ENCODE data around the gene LHX4. TPM values are rescaled to one million over a fixed set of nuclear protein-coding genes. Genes with fewer than 3 reads are reported as not detected.

LHX4 gene
- total RNA-seq, 1 donor from 2014 or later, result 0.12 TPM

DNA sequence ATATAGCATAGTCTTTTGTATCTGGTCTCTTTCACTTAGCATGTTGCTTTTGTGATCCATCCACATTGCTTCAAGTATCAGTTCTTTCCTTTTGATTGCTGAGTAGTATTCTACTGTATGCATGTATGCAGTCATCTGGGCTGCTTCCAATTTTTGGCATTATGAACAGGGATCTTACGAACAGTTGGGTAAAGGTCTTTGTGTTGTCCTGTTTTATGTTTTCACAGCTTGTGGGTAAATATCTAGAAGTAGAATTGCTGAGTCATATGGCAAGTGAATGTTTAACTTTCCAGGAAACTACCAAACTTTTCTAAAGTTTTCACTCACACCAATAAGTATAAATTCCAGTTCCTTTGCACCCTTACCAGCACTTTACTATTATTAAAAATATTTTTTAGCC is 60.9 kb downstream of the LHX4 start:
- Mint-ChIP-seq H3K36me3 (ENCODE audit: low read depth) (peaks cover 8% of the 10 kb centered on the region), H3K4me1 (ENCODE audit: low read depth) (no peaks in the 10 kb centered on the region), H3K27ac (ENCODE audit: unreplicated experiment) (peak overlapping the region; percentile 9), H3K9me3 (ENCODE audit: low read depth) (peaks cover 8% of the 10 kb centered on the region), H3K4me3 (ENCODE audit: unreplicated experiment) (no peak overlapping the region), H3K27me3 (ENCODE audit: low read depth) (no peaks in the 10 kb centered on the region)
- DNase-seq (ENCODE audit: low spot score), result no peak
- TF ChIP-seq, protein P1, sequence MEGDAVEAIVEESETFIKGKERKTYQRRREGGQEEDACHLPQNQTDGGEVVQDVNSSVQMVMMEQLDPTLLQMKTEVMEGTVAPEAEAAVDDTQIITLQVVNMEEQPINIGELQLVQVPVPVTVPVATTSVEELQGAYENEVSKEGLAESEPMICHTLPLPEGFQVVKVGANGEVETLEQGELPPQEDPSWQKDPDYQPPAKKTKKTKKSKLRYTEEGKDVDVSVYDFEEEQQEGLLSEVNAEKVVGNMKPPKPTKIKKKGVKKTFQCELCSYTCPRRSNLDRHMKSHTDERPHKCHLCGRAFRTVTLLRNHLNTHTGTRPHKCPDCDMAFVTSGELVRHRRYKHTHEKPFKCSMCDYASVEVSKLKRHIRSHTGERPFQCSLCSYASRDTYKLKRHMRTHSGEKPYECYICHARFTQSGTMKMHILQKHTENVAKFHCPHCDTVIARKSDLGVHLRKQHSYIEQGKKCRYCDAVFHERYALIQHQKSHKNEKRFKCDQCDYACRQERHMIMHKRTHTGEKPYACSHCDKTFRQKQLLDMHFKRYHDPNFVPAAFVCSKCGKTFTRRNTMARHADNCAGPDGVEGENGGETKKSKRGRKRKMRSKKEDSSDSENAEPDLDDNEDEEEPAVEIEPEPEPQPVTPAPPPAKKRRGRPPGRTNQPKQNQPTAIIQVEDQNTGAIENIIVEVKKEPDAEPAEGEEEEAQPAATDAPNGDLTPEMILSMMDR (IDR thresholded peaks at IDR 0.05), result no peak

DNA sequence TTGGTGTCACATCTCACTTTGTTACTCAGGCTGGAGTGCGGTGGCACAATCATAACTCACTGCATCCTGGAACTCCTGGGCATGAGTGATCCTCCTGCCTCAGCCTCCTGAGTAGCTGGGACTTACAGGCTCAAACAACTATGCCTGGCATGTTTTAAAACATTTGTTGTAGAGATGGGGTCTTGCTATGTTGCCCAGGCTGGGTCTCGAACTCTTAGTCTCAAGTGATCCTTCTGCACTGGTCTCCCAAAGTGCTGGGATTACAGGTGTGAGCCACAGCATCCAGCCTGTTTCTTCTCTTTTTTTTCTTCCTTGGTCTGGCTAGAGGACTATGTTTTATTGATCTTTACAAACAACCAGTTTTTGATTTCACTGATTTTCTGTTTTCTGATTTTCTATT is 64.6 kb downstream of the LHX4 start:
- no peak for DNase-seq (ENCODE audit: low spot score)
- TF ChIP-seq, protein P1 (IDR thresholded peaks at IDR 0.05), result no peak
- Mint-ChIP-seq H3K27ac (ENCODE audit: unreplicated experiment) (no peak overlapping the region), H3K9me3 (ENCODE audit: low read depth) (peaks cover 8% of the 10 kb centered on the region), H3K4me1 (ENCODE audit: low read depth) (peaks cover 4% of the 10 kb centered on the region), H3K36me3 (ENCODE audit: low read depth) (peaks cover 5% of the 10 kb centered on the region), H3K4me3 (ENCODE audit: unreplicated experiment) (no peak overlapping the region), H3K27me3 (ENCODE audit: low read depth) (no peaks in the 10 kb centered on the region)

DNA sequence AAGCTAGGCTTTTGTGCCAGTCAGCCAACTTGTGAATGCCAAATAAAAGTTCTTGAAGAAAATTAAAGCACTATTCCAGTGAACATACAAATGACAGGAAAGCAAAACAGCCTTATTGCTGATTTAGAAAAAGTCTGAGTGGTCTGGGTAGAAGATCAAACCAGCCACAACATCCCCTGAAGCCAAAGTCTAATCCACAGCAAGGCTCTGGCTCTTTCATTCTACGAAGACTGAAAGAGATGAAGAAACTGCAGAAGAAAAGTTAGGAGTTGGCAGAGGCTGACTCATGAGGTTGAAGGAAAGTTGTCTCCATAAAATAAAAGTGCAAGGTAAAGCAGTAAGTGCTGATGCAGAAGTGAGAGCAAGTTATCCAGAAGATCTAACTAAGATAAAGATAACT is 65.9 kb downstream of the LHX4 start:
- H3K27me3 Mint-ChIP-seq (ENCODE audit: low read depth), result no peaks in the 10 kb centered on the region
- DNase-seq (ENCODE audit: low spot score), result no peak
- TF ChIP-seq, protein P1 (IDR thresholded peaks at IDR 0.05), result no peak
- peaks cover 2% of the 10 kb centered on the region for H3K36me3 Mint-ChIP-seq (ENCODE audit: low read depth)
- peaks cover 5% of the 10 kb centered on the region for H3K9me3 Mint-ChIP-seq (ENCODE audit: low read depth)
- no peak overlapping the region for H3K4me3 Mint-ChIP-seq (ENCODE audit: unreplicated experiment)
- H3K4me1 Mint-ChIP-seq (ENCODE audit: low read depth), result peaks cover 4% of the 10 kb centered on the region
- no peak overlapping the region for H3K27ac Mint-ChIP-seq (ENCODE audit: unreplicated experiment)

DNA sequence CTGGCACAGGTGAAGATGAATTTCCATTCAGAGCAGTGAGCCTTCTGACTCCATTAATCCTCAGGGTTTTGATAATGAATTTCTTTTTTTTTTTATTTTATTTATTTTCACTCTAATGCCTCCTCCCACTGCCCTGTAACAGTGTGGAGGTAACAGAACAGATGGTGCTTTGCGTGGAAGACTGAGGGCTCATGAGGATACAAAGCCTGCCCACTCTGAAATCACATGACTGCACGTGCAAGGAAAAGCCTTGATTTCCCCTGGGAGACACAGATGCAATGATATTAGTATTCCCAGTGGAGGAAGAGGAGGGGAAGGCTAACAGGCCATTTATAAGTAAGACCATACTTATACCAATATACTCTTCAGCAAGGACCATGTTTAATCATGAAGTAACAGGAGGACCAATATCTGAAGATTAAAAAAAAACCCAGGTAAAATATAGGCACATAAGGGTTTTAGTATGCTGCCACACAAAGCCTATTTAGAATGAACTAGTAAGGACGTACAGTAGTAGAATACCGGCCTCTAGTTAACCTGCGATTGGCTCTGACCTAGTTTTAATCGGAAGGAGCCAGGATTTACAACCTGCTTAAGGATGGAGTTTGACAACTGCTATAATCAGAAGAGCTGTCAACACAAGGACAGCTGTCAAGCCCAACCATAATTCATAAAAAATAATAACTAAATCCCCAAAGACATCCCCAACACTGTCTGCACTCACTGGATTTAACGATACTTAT is 69.6 kb downstream of the LHX4 start:
- Mint-ChIP-seq H3K36me3 (ENCODE audit: low read depth) (no peaks in the 10 kb centered on the region), H3K27ac (ENCODE audit: unreplicated experiment) (no peak overlapping the region), H3K4me3 (ENCODE audit: unreplicated experiment) (no peak overlapping the region), H3K9me3 (ENCODE audit: low read depth) (no peaks in the 10 kb centered on the region), H3K4me1 (ENCODE audit: low read depth) (peaks cover 8% of the 10 kb centered on the region), H3K27me3 (ENCODE audit: low read depth) (no peaks in the 10 kb centered on the region)
- TF ChIP-seq, protein P1 (IDR thresholded peaks at IDR 0.05), result no peak
- DNase-seq (ENCODE audit: low spot score), result no peak

DNA sequence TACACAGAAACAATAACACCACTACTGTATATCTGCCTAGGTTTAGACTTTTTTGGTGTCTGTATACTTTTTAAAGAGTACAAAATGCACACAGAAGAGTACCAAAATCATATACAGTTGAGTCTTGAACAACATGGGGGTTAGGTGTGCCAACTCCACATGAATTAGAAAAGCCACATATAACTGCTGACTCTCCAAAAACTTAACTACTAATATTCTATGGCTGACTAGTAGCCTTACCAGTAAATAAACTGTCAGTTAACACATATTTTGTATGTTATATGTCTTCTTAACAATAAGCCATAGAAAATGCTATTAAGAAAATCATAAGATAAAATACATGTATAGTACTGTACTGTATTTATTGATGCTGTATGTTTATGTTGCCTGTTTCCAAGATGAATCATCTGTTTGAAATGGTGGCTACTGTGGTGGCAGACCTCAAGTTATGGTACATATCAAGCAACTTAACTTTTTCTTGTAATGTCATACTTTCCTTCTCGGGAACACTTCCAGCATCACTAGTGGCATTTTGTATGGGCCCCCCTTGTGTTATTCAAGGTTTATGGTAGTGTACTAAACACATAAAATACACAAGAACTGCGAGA is 71.2 kb downstream of the LHX4 start:
- no peaks in the 10 kb centered on the region for H3K9me3 Mint-ChIP-seq (ENCODE audit: low read depth)
- TF ChIP-seq, protein P1 (IDR thresholded peaks at IDR 0.05), result no peak
- no peak for DNase-seq (ENCODE audit: low spot score)
- H3K36me3 Mint-ChIP-seq (ENCODE audit: low read depth), result no peaks in the 10 kb centered on the region
- peaks cover 8% of the 10 kb centered on the region for H3K4me1 Mint-ChIP-seq (ENCODE audit: low read depth)
- H3K4me3 Mint-ChIP-seq (ENCODE audit: unreplicated experiment), result no peak overlapping the region
- H3K27me3 Mint-ChIP-seq (ENCODE audit: low read depth), result no peaks in the 10 kb centered on the region
- H3K27ac Mint-ChIP-seq (ENCODE audit: unreplicated experiment), result peak overlapping the region; percentile 24
